D721Med (cell line): ENCODE results near the gene CRACR2B.

Experiments
- DNase-seq: peaks from one replicate; pipeline ENCODE4 v3.0.0; 2011; ENCODE audit warnings: low spot score; ENCODE audit not compliant: insufficient read length
- FAIRE-seq: peaks from 2 replicates; lab custom pipeline; 2011; peaks lifted over from hg19 to GRCh38; lab: Jason Lieb, UNC
- TF ChIP-seq, protein P1 (sequence below): IDR thresholded peaks from 2 replicates; pipeline ENCODE4 v1.5.1; 2012; ENCODE audit warnings: mild to moderate bottlenecking, control low read depth; ENCODE audit not compliant: insufficient read depth; ENCODE audit errors: missing control alignments

Gene CRACR2B

DNA sequence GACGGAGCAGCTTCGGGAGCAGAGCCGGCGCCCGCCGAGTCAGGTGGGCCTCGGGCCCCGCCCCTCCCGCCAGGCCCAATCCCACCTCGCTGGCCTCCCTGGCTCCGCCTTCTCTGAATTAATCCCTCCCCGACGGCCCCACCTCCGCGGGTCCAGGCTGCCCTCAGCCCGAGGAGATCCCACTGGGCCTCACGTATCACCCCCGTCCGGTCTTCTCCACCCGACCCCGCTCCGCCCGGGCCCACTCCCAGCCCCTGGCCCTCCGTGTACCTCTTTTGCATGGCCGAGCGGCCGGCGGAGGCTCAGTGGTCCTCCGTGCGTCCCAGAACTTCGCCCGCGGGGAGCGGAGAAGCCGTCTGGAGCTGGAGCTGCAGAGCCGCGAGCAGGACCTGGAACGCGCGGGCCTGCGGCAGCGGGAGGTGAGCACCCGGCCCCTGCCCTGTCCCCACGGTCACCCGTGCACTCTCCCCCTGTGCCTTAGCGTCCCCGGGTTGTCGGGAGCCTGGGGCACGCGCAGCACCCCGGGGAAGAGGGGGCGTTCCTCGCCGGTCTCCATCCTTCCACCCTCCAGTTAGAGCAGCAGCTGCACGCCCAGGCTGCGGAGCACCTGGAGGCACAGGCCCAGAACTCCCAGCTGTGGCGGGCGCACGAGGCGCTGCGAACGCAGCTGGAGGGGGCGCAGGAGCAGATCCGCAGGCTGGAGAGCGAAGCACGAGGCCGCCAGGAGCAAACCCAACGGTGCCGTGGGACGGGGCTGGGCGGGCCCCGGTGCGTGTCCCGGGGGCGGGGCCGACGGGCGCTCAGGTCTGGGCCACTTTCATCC, 2.8 kb downstream of the CRACR2B start:
- no peak for FAIRE-seq
- TF ChIP-seq, protein P1, sequence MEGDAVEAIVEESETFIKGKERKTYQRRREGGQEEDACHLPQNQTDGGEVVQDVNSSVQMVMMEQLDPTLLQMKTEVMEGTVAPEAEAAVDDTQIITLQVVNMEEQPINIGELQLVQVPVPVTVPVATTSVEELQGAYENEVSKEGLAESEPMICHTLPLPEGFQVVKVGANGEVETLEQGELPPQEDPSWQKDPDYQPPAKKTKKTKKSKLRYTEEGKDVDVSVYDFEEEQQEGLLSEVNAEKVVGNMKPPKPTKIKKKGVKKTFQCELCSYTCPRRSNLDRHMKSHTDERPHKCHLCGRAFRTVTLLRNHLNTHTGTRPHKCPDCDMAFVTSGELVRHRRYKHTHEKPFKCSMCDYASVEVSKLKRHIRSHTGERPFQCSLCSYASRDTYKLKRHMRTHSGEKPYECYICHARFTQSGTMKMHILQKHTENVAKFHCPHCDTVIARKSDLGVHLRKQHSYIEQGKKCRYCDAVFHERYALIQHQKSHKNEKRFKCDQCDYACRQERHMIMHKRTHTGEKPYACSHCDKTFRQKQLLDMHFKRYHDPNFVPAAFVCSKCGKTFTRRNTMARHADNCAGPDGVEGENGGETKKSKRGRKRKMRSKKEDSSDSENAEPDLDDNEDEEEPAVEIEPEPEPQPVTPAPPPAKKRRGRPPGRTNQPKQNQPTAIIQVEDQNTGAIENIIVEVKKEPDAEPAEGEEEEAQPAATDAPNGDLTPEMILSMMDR, result no peak
- DNase-seq, result peak; percentile 64

DNA sequence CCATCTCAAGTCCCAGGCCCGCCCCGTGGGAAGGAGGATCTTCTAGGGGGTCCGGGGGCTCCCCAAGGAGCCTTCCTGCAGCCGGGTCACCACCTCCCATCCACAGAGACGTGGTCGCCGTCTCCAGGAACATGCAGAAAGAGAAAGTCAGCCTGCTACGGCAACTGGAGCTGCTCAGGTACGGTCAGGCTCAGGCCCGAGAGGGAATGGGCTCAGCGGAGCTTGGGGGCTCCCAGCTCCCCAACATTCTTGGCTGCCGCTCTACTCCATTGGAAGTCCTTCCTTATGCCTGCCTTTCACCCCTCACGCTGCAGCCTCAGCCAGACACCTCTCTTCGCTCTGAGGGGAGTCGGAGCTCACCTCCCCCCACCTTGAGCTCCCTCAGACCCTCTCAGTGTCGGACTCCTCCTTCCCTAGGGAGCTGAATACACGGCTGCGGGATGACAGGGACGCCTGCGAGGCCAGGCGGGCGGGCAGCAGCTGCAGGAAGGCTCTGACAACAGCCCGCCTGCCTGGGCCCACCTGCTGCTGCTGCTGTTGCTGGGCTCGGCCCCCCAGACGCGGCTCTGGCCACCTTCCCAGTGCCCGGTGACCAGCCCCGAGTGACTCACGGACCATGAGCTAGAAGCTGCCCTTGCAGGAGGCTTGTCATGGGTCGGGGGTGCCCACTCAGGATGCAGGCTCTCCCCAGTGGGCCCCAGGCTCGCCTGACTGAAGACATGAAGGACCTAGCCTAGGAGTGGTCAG, 3.6 kb downstream of the CRACR2B start:
- TF ChIP-seq, protein P1, result no peak
- FAIRE-seq (no peak), DNase-seq (no peak)

DNA sequence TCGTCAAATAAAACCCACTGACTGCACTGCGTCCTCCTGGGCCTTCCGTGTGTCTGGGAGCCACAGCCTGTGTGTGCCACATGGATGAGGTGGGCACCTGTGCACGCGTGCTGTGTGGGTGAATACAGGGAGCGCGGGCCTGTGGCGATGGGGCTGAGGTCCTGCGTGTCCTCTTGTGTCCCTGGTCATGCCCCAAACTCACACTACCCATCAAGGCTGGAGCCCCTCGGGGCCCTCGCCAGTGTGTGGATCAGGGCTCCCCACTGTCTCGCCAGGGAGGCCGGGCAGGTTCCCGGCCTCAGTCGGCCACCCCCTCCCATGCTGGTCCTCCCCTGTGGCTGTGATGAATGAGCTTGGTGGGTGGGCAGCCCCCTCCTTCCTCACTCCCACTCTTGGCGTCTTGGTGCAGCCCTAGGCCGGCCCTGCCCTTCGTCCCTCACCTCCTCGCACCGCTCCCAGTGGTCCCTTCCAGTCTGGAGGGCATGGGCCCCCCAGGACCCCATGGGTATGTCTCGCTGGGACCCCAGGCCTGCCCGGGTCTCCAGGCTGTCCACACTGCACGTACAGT, 4.3 kb downstream of the CRACR2B start:
- TF ChIP-seq, protein P1, result no peak
- FAIRE-seq (no peak), DNase-seq (no peak)

DNA sequence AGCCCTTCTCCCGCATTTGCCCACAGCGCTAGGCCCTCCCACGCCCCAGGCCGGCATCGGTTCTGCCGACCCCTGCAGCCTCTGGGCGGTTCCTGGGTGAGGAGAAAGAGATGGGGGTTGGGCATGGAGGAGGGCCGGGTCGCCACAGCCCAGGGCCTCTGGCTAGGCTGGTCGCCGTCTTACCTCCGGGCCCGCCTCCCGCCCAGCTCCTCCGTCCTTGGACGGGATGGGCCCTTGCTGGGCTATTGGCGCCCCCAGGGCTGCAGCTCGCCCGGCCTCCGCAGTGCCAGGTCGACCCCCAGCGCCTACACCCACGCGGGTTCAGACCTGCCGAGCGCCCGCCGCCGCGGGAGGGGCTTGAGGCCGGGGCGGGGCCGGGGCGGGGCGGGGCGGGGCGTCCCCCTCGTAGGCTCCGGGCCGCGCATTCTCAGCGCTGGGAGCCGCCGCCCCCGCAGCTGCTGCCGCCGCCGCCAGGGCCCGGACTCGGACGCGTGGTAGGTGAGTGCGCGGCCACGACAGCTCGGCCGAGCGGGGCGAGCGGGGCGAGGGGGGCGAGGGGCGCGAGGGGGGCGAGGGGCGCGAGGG, 4.9 kb downstream of the CRACR2B start, which contains the start of gene CD151:
CD151 (plus strand) TSS at position 424 of the 585 bp plus-strand sequence. CDS start 3,118 bp downstream, outside the sequence.
- DNase-seq (no peak), FAIRE-seq (no peak)
- TF ChIP-seq, protein P1, result no peak

DNA sequence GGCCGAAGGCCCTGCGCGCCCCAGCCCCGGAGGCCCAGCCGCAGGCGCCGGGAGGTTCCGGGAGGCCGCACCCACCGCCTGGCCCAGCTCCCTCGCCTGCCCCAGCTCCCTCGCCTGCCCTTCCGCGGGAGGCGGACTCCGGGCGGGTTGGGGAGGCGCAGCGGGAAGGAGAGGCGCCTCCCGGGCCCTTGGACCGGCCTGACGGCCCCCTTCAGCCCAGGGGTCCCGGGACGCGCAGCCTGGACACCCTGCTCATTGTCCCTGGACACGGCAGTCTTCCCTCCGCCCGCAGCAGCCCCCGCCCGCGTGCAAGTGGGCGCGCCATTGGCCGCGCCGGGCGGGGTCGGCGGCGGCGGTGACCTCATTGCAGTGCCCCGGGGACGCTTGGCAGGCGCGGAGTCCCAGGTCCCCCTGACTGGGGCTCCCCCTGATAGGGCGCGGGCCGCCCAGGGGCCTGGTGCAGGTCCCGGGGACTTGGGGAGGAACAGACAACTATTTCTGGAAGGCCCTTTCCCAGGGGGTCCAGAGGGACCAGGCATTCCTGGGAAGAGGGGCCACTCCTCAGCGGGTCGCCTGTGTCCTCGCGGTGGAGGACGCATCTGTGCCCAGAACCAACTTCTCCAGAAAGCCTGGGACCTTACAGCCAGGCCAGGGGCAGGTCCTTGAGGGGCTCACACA, 5.5 kb downstream of the CRACR2B start:
- DNase-seq (no peak), FAIRE-seq (no peak)
- TF ChIP-seq, protein P1, result no peak

DNA sequence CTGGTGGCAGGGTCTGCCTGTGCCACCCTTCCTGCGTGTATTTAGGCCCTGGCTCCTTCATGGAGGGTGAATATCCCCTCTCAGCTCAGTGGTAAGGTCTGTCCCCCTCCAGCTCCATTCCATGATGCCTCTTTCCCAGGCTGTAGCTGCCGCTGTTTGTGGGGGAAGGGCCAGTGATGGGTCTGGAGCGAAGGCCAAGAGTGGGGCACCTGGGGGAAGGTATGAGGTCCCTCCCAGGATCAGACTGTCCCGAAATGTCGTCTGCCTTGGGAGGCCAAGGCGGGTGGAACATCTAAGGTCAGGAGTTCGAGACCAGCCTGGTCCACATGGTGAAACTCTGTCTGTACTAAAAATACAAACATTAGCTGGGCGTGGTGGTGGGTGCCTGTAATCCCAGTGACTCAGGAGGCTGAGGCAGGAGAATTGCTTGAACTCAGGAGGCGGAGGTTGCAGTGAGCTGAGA, 6.2 kb downstream of the CRACR2B start:
- FAIRE-seq, result no peak
- DNase-seq, result no peak
- TF ChIP-seq, protein P1, result no peak
